Astrocyte of the spinal cord (primary cell): Measurements from ENCODE around the gene TMEM164.
"Not testable (repeated sequence)": the region's sequence is repeated elsewhere in the genome, so short reads cannot be mapped to it uniquely, and the experiment has no call there.

Source experiments
- DNase-seq: peaks from one replicate; pipeline ENCODE4 v3.0.0; 2011; ENCODE audit warnings: low read depth, low spot score
- H3K4me3 ChIP-seq: 2 replicates; pipeline ENCODE4 v1.5.1; 2011; ENCODE audit warnings: low read depth, mild to moderate bottlenecking, low read length, moderate library complexity
- CTCF ChIP-seq: IDR thresholded peaks from 2 replicates; pipeline ENCODE4 v1.5.1; 2012; ENCODE audit warnings: low read depth, mild to moderate bottlenecking, low read length, inconsistent platforms
- in situ Hi-C: cut with HindIII; loops from 2 replicates; pipeline ENCODE4 v1.10.0; 2017; ENCODE audit warnings: low sequenced_read_pairs

The TMEM164 gene

GRCh38 chrX:109966246-109966645 lies 36.7 kb upstream of the TMEM164 start:
- no peak overlapping the region for H3K4me3 ChIP-seq
- in situ Hi-C loops, result no loop called here
- DNase-seq, result no peak
- TF ChIP-seq CTCF, result no peak

DNA sequence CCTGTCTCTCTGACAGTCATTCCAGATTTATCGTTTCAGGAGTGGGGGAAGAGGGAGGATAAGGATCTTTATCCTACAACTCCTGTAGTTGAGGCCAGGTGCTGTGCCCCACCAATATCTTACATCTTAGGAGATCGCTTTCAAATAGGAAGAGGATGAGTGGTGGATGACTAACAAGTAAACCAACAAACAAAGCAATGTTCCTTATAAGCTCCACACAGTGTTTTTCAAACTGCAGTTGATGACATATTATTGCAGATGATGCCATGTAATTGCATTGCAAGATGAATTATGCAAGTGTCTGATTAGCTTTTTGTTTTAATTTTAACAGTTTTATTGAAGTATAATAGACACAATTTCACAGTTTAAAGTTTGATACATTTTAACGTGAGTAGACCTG lies 35.8 kb upstream of the TMEM164 start:
- TF ChIP-seq CTCF, result no peak
- in situ Hi-C loops, result no loop called here
- H3K4me3 ChIP-seq, result no peak overlapping the region
- no peak for DNase-seq

DNA sequence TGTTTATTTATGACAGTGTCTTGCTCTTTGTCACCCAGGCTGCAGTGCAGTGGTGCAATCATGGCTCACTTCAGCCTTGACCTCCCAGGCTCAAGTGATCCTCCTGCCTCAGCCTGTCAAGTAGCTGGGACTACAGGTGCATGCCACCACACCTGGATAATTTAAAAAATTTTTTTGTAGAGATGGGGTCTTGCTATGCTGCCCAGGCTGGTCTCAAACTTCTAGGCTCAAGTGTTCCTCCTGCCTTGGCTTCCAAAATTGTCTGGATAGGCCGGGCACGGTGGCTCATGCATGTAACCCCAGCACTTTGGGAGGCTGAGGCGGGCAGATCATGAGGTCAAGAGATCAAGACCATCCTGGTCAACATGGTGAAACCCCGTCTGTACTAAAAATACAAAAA lies 32.1 kb upstream of the TMEM164 start:
- H3K4me3 ChIP-seq, DNase-seq, in situ Hi-C loops: not testable (repeated sequence)

DNA sequence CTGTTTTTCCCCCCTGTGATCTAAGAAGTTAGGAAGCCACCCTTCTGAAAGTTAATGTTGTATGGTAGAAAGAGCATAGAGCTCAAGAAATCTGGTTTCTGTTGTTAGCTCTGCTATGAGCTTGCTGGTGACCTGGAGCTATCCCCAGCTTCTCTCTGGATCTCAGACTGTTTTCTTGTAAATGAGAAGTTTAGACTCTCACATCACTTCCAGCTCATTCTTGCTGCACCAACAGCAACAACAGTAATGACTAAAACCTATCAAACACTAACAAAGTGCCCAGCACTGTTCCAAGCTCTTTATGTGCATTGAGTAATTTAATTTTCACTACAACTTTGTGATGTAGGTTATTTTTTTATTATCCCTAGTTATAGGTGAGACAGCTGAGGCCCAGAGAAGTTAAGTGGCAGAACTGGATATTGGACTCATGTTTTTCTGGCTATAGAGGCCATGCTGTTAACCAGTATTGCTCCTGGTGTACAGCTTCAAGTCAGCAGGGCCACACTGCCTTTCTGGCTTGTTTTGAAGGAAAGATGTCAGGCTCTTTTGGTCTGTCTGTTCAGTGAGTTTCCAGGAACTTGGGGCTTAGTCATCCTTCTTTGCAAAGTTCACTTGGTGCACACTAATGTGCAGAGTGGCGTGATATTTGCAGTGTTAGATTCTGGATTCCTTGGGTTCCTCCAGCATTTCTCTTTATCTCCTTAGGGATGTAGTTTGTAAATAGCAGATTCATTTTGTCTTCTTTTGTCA lies 27.8 kb upstream of the TMEM164 start:
- H3K4me3 ChIP-seq, result no peak overlapping the region
- no peak for TF ChIP-seq CTCF
- DNase-seq, result peak; percentile 13
- in situ Hi-C loops, result no loop called here

GRCh38 chrX:109985210-109985609 lies 17.7 kb upstream of the TMEM164 start:
- DNase-seq, in situ Hi-C loops, H3K4me3 ChIP-seq: not testable (repeated sequence)

DNA sequence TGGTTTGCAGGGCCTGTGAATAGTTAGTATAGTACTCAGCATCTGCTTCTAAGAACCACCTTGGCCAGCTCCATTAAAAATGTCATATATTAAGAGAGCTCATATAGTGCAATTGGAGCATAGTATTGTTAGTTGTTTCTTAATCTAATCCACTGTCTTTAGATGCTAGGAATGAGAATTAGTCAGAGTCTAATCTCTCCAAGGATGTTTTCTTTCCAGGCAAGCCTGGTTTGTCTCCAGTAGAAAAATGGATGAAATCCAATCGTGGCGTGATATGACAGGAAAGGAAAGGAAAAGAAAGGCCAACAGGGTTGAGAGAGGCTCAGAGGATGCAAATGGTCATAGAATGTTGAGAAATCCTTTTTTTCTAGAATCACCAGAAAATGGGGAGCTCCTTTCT lies 15.0 kb upstream of the TMEM164 start:
- no peak overlapping the region for H3K4me3 ChIP-seq
- in situ Hi-C loops, result no loop called here
- no peak for DNase-seq
- no peak for TF ChIP-seq CTCF

GRCh38 chrX:109990582-109991276 lies 12.2 kb upstream of the TMEM164 start:
- no peak for DNase-seq
- TF ChIP-seq CTCF, result no peak
- in situ Hi-C loops, result no loop called here
- no peak overlapping the region for H3K4me3 ChIP-seq
